ENCODE data around the gene MBOAT2.

The MBOAT2 gene

DNA sequence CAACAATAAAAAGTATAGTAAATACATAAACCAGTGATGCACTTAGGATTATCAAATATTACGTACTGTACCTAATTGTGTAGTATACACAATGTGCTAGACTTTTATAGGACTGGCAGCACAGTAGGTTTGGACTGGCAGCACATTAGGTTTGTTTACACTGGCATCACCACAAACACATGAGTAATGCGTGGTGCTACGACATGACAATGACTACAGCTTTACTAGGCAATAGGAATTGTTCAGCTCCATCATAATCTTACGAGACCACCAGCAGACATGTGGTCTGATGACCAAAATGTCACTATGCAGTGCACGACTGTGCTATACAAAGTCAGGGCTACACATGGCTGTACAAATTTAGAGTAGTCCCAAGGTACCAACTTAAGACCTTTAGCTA is 2.3 kb downstream of the MBOAT2 start:
- H2BK5ac ChIP-seq (ENCODE audit: low read length): no peak overlapping the region
- H3K56ac ChIP-seq (ENCODE audit: low read length): no peak overlapping the region
- no peak overlapping the region for H3K4me2 ChIP-seq (ENCODE audit: low read length)
- no peak overlapping the region for H4K8ac ChIP-seq (ENCODE audit: low read depth, low read length)
- no peak for DNase-seq
- no peaks in the 10 kb centered on the region for H3K27me3 ChIP-seq (ENCODE audit: insufficient read depth, low read length, poor library complexity)
- no peak overlapping the region for H3K18ac ChIP-seq (ENCODE audit: low read length)
- H2AK5ac ChIP-seq (ENCODE audit: low read length): no peak overlapping the region
- peaks cover 12% of the 10 kb centered on the region for H3K79me1 ChIP-seq (ENCODE audit: low read length)
- no peak overlapping the region for H3K27ac ChIP-seq (ENCODE audit: low read depth, low read length)
- no peak overlapping the region for H3K9ac ChIP-seq (ENCODE audit: low read length)
- peaks cover 8% of the 10 kb centered on the region for H3K4me1 ChIP-seq (ENCODE audit: control insufficient read depth, low read depth, low read length)
- no CpG with 5 or more reads among the region's 5 CpGs for WGBS (ENCODE audit: extremely low coverage, insufficient coverage, low lambda C conversion rate)
- H4K5ac ChIP-seq (ENCODE audit: low read length): no peak overlapping the region
- no peak overlapping the region for H2BK120ac ChIP-seq (ENCODE audit: low read depth, low read length)
- no peak overlapping the region for H3K4me3 ChIP-seq (ENCODE audit: low read length)
- peaks cover 53% of the 10 kb centered on the region for H3K79me2 ChIP-seq (ENCODE audit: control insufficient read depth, insufficient read depth, low read length)
- no peaks in the 10 kb centered on the region for H3K36me3 ChIP-seq (ENCODE audit: control insufficient read depth, insufficient read depth, low read length)
- H3K23ac ChIP-seq (ENCODE audit: low read length): no peak overlapping the region
- H2BK15ac ChIP-seq (replicated peaks; ENCODE audit: low read depth): no peak overlapping the region
- H3K4ac ChIP-seq (ENCODE audit: low read depth, low read length): no peak overlapping the region

DNA sequence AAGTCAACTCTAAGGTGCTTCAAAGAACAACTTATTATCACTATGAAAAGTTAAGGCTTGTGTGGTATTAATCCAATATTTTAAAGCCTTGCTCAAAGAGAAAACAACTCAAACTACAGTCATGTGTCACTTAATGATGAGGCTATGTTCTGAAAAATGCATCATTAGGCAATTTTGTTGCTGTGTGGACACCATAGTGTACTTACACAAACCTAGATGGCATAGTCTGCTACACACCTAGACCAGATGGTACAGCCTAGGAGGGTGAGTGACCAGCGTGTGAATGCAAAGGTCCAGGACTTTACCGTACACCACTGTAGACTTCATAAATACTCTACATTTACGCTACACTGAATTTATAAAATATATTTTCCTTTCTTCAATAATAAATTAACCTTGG is 3.0 kb downstream of the MBOAT2 start:
- Histone ChIP-seq H3K27me3 (ENCODE audit: insufficient read depth, low read length, poor library complexity) (no peaks in the 10 kb centered on the region), H3K4me2 (ENCODE audit: low read length) (no peak overlapping the region), H3K79me2 (ENCODE audit: control insufficient read depth, insufficient read depth, low read length) (peaks cover 56% of the 10 kb centered on the region), H4K5ac (ENCODE audit: low read length) (no peak overlapping the region), H3K36me3 (ENCODE audit: control insufficient read depth, insufficient read depth, low read length) (no peaks in the 10 kb centered on the region), H3K18ac (ENCODE audit: low read length) (no peak overlapping the region), H3K27ac (ENCODE audit: low read depth, low read length) (no peak overlapping the region), H2AK5ac (ENCODE audit: low read length) (no peak overlapping the region), H2BK15ac (replicated peaks; ENCODE audit: low read depth) (no peak overlapping the region), H4K8ac (ENCODE audit: low read depth, low read length) (no peak overlapping the region), H3K4ac (ENCODE audit: low read depth, low read length) (no peak overlapping the region), H3K23ac (ENCODE audit: low read length) (no peak overlapping the region), H2BK120ac (ENCODE audit: low read depth, low read length) (no peak overlapping the region), H3K9ac (ENCODE audit: low read length) (no peak overlapping the region), H3K4me1 (ENCODE audit: control insufficient read depth, low read depth, low read length) (peaks cover 8% of the 10 kb centered on the region), H3K79me1 (ENCODE audit: low read length) (peaks cover 13% of the 10 kb centered on the region), H3K4me3 (ENCODE audit: low read length) (no peak overlapping the region), H3K56ac (ENCODE audit: low read length) (no peak overlapping the region), H2BK5ac (ENCODE audit: low read length) (no peak overlapping the region)
- no peak for DNase-seq
- no CpG with 5 or more reads among the region's 3 CpGs for WGBS (ENCODE audit: extremely low coverage, insufficient coverage, low lambda C conversion rate)

DNA sequence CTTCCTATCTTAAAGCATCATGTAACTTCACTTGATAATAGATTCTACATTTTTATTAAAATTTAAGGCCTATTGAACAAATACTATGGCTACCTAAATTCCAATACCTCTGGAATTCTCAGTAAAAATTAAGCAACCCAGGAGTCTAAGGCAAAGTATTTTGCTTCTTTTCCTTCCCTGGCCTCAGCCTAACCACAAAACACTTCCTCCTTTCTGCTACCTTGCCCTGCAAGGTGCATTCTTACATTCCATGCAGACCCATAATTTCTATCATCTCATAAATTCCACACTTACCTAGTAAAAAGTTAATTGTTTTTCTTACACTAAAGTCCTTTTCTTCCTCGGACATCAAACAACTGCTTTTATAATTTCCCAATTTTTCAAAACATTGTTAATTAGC is 3.7 kb downstream of the MBOAT2 start:
- H3K4me2 ChIP-seq (ENCODE audit: low read length): no peak overlapping the region
- no peak overlapping the region for H3K9ac ChIP-seq (ENCODE audit: low read length)
- H3K79me2 ChIP-seq (ENCODE audit: control insufficient read depth, insufficient read depth, low read length): peaks cover 62% of the 10 kb centered on the region
- no peak overlapping the region for H3K27ac ChIP-seq (ENCODE audit: low read depth, low read length)
- DNase-seq: no peak
- H3K4me3 ChIP-seq (ENCODE audit: low read length): no peak overlapping the region
- no peak overlapping the region for H2BK120ac ChIP-seq (ENCODE audit: low read depth, low read length)
- peaks cover 18% of the 10 kb centered on the region for H3K79me1 ChIP-seq (ENCODE audit: low read length)
- peaks cover 8% of the 10 kb centered on the region for H3K4me1 ChIP-seq (ENCODE audit: control insufficient read depth, low read depth, low read length)
- no peak overlapping the region for H2AK5ac ChIP-seq (ENCODE audit: low read length)
- no peak overlapping the region for H3K56ac ChIP-seq (ENCODE audit: low read length)
- no peak overlapping the region for H3K18ac ChIP-seq (ENCODE audit: low read length)
- H3K27me3 ChIP-seq (ENCODE audit: insufficient read depth, low read length, poor library complexity): no peaks in the 10 kb centered on the region
- no peak overlapping the region for H3K4ac ChIP-seq (ENCODE audit: low read depth, low read length)
- no peak overlapping the region for H4K8ac ChIP-seq (ENCODE audit: low read depth, low read length)
- no peak overlapping the region for H2BK5ac ChIP-seq (ENCODE audit: low read length)
- no peak overlapping the region for H2BK15ac ChIP-seq (replicated peaks; ENCODE audit: low read depth)
- WGBS (ENCODE audit: extremely low coverage, insufficient coverage, low lambda C conversion rate): 100% methylated on average over 1 of the region's 1 CpG
- no peak overlapping the region for H4K5ac ChIP-seq (ENCODE audit: low read length)
- H3K36me3 ChIP-seq (ENCODE audit: control insufficient read depth, insufficient read depth, low read length): no peaks in the 10 kb centered on the region
- H3K23ac ChIP-seq (ENCODE audit: low read length): no peak overlapping the region

DNA sequence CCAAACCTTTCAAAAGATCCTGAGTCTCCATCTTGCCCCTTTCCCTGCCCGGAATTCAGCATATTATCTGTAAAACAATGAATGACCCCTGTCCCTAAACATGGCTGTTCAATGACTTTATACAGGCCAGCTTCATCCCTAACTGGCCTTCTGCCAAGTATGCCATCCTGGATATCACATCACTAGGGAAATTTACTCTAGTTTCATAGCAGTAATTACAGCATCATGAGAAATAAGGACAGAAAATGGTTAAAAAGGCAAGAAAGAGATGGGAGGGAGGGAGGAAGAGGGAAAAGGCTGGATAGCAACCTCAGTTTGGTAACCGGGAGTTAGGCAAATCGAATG is 4.4 kb downstream of the MBOAT2 start:
- Histone ChIP-seq H3K4me3 (ENCODE audit: low read length) (no peak overlapping the region), H2AK5ac (ENCODE audit: low read length) (no peak overlapping the region), H3K56ac (ENCODE audit: low read length) (no peak overlapping the region), H3K9ac (ENCODE audit: low read length) (no peak overlapping the region), H3K18ac (ENCODE audit: low read length) (no peak overlapping the region), H3K27ac (ENCODE audit: low read depth, low read length) (no peak overlapping the region), H4K8ac (ENCODE audit: low read depth, low read length) (no peak overlapping the region), H3K79me1 (ENCODE audit: low read length) (peaks cover 20% of the 10 kb centered on the region), H2BK5ac (ENCODE audit: low read length) (no peak overlapping the region), H3K23ac (ENCODE audit: low read length) (no peak overlapping the region), H3K36me3 (ENCODE audit: control insufficient read depth, insufficient read depth, low read length) (no peaks in the 10 kb centered on the region), H3K27me3 (ENCODE audit: insufficient read depth, low read length, poor library complexity) (no peaks in the 10 kb centered on the region), H4K5ac (ENCODE audit: low read length) (no peak overlapping the region), H3K79me2 (ENCODE audit: control insufficient read depth, insufficient read depth, low read length) (peaks cover 68% of the 10 kb centered on the region), H2BK15ac (replicated peaks; ENCODE audit: low read depth) (no peak overlapping the region), H3K4me1 (ENCODE audit: control insufficient read depth, low read depth, low read length) (peaks cover 8% of the 10 kb centered on the region), H2BK120ac (ENCODE audit: low read depth, low read length) (no peak overlapping the region), H3K4me2 (ENCODE audit: low read length) (no peak overlapping the region), H3K4ac (ENCODE audit: low read depth, low read length) (no peak overlapping the region)
- DNase-seq: no peak
- no CpG with 5 or more reads among the region's 3 CpGs for WGBS (ENCODE audit: extremely low coverage, insufficient coverage, low lambda C conversion rate)

DNA sequence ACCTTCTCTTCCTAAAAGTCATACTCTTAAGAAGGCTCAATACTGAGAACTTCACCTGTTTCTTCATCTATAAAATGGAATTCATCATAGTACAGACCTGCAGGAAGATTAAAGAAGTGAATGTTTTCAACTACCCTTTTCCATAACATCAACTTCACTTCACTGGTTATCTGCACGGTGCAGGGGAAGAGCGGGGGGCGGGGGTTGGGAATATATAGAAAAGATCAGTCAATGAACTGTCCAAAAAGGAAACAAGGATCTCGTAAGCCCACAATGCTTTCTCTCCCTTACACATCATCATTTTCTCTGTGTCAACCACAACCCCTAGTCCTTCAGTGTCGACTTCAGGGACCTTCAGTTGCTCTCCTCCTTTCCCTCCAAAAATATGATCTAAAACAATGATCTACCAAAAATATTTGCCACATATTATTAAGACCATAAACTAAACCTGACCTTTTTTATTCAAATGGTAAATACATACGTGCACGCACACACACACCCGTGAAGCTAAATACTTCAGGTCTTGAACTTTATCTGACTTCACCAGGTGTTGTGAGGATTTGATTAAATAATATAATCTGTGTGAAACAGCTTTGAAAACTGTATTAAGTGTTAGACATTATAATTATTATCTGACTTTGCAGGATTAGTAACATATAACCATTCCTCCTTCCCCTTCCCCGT is 4.9 kb downstream of the MBOAT2 start:
- Histone ChIP-seq H2AK5ac (ENCODE audit: low read length) (no peak overlapping the region), H3K4me3 (ENCODE audit: low read length) (no peak overlapping the region), H2BK5ac (ENCODE audit: low read length) (no peak overlapping the region), H3K27me3 (ENCODE audit: insufficient read depth, low read length, poor library complexity) (no peaks in the 10 kb centered on the region), H2BK15ac (replicated peaks; ENCODE audit: low read depth) (no peak overlapping the region), H3K79me2 (ENCODE audit: control insufficient read depth, insufficient read depth, low read length) (peaks cover 73% of the 10 kb centered on the region), H3K4ac (ENCODE audit: low read depth, low read length) (no peak overlapping the region), H3K4me2 (ENCODE audit: low read length) (no peak overlapping the region), H3K56ac (ENCODE audit: low read length) (no peak overlapping the region), H4K8ac (ENCODE audit: low read depth, low read length) (no peak overlapping the region), H3K4me1 (ENCODE audit: control insufficient read depth, low read depth, low read length) (peaks cover 8% of the 10 kb centered on the region), H3K23ac (ENCODE audit: low read length) (no peak overlapping the region), H3K9ac (ENCODE audit: low read length) (no peak overlapping the region), H2BK120ac (ENCODE audit: low read depth, low read length) (no peak overlapping the region), H3K18ac (ENCODE audit: low read length) (no peak overlapping the region), H3K27ac (ENCODE audit: low read depth, low read length) (no peak overlapping the region), H3K79me1 (ENCODE audit: low read length) (peaks cover 24% of the 10 kb centered on the region), H3K36me3 (ENCODE audit: control insufficient read depth, insufficient read depth, low read length) (no peaks in the 10 kb centered on the region), H4K5ac (ENCODE audit: low read length) (no peak overlapping the region)
- no CpG with 5 or more reads among the region's 9 CpGs for WGBS (ENCODE audit: extremely low coverage, insufficient coverage, low lambda C conversion rate)
- DNase-seq: no peak

DNA sequence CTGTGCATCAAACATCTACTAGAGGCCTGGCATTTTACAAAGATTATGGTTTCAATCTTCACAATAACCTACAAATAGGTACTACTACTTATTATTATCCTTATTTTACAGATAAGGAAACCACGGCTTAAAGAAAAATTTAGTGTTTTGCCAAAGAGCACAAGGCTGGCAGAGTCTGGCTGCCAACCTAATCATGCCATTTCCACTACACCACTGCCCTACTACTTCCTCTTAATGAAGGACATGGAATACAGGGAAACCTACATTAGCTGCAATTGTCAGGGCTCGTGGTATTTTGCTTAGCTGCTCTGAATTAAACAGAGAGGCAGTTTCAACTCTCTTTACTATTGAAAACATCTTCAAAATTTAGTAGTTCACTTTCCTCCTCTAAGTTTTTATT is 5.9 kb downstream of the MBOAT2 start:
- no peak overlapping the region for H4K5ac ChIP-seq (ENCODE audit: low read length)
- H3K79me1 ChIP-seq (ENCODE audit: low read length): peaks cover 29% of the 10 kb centered on the region
- H2BK120ac ChIP-seq (ENCODE audit: low read depth, low read length): no peak overlapping the region
- H3K27ac ChIP-seq (ENCODE audit: low read depth, low read length): no peak overlapping the region
- no peak overlapping the region for H3K4me3 ChIP-seq (ENCODE audit: low read length)
- no peak overlapping the region for H3K4ac ChIP-seq (ENCODE audit: low read depth, low read length)
- no peak overlapping the region for H2BK15ac ChIP-seq (replicated peaks; ENCODE audit: low read depth)
- H3K23ac ChIP-seq (ENCODE audit: low read length): no peak overlapping the region
- H4K8ac ChIP-seq (ENCODE audit: low read depth, low read length): no peak overlapping the region
- peaks cover 8% of the 10 kb centered on the region for H3K4me1 ChIP-seq (ENCODE audit: control insufficient read depth, low read depth, low read length)
- H3K79me2 ChIP-seq (ENCODE audit: control insufficient read depth, insufficient read depth, low read length): peaks cover 77% of the 10 kb centered on the region
- H3K36me3 ChIP-seq (ENCODE audit: control insufficient read depth, insufficient read depth, low read length): no peaks in the 10 kb centered on the region
- H2BK5ac ChIP-seq (ENCODE audit: low read length): no peak overlapping the region
- no peak overlapping the region for H3K4me2 ChIP-seq (ENCODE audit: low read length)
- H3K56ac ChIP-seq (ENCODE audit: low read length): no peak overlapping the region
- no peaks in the 10 kb centered on the region for H3K27me3 ChIP-seq (ENCODE audit: insufficient read depth, low read length, poor library complexity)
- H3K9ac ChIP-seq (ENCODE audit: low read length): no peak overlapping the region
- H3K18ac ChIP-seq (ENCODE audit: low read length): no peak overlapping the region
- no CpG with 5 or more reads among the region's 2 CpGs for whole genome bisulfite sequencing (ENCODE audit: extremely low coverage, insufficient coverage, low lambda C conversion rate)
- DNase-seq: no peak
- H2AK5ac ChIP-seq (ENCODE audit: low read length): no peak overlapping the region

All from mesendoderm (in vitro differentiated cells).